NK-92 (cell line): ENCODE data around the gene UPK3B.
"Not testable (repeated sequence)": the region's sequence is repeated elsewhere in the genome, so short reads cannot be mapped to it uniquely, and the experiment has no call there.

Experiments
- DNase-seq: peaks from one replicate; lab custom pipeline; 2025; ENCODE audit not compliant: unreplicated experiment; lab: John Stamatoyannopoulos, UW

Gene UPK3B

DNA sequence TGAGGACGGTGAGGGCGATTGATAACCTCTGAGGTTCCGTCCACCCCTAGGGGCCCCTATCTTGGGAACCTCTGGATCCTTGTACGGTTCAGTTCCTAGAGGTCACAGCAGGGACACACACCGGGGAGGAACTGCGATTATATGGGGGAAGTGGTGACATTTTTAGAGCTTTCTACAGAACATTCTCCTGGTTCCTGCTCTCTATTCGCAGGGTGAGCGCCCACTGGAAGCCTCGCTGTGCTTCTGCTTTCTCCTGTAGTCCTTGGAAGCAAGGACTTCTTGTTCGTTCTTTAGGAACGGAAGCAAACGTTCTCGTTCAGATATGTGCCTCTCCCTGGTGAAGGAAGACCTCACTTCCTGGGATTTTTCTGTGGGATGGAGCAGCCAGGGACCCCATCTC lies 22.4 kb upstream of the UPK3B start:
- not testable (repeated sequence) for DNase-seq

DNA sequence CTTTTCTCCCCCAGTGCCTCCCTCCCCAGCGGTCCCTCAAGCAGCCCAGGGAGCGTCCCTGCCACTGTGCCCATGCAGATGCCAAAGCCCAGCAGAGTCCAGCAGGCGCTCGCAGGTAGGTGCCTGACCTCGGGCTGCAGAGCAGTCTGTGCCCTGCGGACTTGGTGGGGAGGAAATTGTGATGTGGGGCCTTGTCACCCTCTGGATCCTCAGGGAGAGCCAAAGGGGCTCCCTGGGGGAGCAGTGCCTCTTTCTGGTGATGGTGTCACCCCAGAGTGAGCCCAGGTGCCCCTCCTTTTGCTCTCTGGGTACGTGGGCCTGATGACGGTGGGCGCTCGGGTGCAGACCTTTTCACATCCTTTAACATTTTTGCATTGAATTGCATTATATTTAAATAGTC lies 18.2 kb upstream of the UPK3B start:
- not testable (repeated sequence) for DNase-seq

DNA sequence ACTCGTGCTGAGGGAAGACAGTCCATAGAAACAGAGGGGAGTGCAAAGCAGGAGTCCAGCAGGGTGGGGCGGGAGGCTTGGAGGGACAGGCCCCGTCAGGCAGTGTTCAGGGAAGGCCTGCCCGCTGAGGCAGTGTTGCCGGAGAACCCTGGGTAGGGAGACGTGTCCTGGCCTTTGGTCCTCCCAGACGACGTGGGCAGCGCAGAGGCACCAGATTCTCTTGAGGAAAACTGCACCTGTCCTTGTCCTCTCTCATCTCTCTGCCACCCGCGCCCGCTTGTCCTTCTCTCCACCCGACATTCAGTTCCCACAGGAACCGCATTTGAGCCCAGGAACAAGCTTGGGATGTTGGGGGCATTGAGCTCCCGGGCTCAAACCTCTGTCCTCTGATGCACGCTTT lies 14.6 kb upstream of the UPK3B start:
- not testable (repeated sequence) for DNase-seq

DNA sequence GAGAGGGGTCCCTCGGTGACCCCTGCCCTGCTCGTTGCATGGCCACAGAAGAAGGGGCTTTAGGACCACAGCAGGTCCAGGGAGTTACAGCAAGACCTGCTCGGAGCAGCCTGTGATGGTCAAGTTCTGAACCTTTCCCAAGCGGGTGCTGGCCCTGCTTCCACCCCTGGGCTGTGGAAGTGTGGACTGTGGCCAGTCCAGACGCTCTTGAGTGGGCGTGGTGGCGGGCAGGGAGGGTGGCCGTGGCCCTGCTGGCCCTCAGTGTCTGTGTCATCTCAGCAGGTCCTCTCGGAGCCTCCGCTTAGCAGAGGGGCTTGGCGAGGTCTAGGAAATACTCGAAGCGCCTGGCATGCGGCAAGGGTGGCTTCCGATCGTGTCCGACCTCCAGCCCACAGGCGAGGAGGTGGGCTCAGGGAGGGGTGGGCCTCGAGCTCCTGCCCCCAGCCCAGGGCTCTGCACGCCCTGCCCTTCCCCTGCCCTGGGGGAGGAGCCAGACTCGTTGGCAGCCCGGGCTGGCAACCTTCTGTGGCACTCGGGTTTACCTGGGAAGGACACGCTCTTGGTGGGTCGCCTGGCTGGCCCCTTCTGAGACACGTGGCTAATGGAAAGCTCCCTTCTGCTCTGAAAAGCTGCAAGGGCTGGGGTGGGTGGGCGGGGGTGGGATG lies 12.3 kb upstream of the UPK3B start:
- DNase-seq: not testable (repeated sequence)

DNA sequence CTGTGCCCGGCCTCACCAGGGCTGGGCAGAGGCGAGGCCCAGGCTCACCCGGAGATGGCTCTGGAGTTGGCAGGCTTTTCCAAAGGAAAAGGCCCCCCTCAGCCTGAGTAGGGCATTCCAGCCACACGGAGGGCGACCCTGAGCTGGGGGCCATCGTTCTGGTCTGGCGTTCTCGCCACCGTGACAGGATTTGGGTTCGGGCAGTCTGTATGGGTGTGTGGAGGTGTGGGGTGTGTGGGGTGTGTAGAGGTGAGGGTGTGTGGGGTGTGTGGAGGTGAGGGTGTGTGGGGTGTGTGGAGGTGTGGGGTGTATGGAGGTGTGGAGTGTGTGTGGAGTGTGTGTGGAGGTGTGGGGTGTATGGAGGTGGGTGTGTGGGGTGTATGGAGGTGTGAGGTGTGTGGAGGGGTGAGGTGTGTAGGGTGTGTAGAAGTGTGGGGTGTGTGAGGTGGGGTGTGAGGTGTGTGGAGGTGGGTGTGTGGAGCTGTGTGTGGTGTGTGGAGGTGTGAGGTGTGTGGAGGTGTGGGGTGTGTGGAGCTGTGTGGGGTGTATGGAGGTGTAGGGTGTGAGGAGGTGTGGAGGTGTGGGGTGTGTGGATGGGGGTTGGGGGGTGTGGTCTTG lies 11.7 kb upstream of the UPK3B start:
- not testable (repeated sequence) for DNase-seq

DNA sequence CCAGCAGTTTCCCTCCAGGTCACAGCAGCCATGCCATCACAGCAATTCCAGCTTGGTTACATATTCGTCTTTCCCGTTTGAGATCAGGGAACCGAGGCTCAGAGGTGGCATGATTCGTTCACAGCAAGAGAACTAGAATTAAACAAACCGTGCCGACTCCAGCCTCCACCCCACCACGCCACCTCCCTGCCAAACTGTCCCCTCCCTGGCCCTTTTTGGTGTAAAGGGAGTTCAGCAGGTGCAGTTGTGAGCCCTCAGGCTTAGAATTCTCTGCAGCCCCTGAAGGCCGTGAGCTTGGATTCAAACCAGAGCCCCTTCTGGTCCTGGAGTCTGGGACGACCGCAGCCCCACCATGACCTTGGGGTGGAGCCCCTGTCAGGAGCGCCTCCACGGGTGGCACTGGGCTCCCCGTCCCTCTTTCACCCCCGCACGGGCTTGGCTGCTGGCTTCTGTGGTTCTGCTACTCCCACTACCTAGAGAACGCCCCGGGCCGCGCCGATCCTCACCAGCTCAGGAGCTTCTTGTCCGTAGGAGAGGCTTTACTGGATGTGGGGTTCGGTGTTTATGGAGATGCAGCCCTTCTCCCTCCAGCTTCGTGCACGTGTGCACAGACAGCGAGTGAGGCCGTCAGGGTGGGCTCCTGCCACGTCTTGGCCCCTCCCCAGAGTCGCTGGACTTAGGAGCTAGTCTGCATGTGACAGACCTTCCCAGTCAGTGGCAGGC lies 11.0 kb upstream of the UPK3B start:
- DNase-seq: not testable (repeated sequence)

DNA sequence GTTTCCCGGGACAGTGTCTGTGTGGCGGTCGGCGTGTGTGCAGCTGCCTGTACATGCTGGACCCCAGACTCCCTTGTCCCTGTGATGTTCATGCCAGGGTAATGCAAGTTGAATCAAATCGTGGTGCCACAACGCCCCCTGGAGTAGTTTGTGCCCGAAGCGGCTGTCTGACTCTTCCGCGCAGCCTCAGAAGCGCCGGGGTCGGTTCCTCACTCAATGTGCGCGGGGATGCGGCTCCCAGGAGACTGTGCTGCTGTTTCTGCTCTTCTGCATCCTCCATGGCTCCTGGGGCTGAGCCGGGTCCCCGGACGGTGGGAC lies 10.5 kb upstream of the UPK3B start:
- not testable (repeated sequence) for DNase-seq

DNA sequence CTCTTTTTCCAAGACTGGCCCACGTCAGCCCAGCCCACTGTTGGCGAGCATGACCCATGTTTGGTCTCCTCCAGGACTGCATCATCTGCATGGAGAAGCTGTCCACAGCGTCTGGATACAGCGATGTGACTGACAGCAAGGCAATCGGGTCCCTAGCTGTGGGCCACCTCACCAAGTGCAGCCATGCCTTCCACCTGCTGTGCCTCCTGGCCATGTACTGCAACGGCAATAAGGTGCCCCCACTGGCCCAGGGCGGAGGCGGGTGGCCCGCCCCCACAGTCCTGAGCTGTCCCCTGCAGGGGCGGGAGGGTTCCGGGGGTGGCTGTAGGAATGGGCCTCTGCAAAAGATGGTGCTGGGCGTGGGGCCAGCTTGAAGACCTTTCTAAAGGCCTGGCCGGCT lies 8.1 kb upstream of the UPK3B start:
- DNase-seq: not testable (repeated sequence)

DNA sequence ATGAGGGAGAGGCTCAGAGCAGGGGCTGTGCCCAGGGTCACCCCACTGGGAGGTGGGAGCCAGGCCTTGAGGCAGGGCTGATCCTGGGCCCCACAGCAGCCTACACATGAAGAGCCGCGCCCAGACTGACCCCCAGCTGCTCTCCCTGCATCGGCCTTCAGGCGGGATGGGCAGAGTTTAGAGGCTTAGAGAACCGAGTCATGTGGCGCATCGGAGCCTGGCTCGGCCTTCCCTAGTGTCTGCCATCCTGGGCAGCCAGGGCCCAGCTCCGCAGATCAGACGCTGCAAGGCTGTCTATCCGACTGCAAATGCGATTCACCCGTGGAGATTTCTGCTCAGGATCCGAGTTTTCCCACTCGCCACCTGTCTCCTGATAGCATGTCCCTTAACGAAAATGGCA lies 7.5 kb upstream of the UPK3B start:
- DNase-seq: not testable (repeated sequence)

DNA sequence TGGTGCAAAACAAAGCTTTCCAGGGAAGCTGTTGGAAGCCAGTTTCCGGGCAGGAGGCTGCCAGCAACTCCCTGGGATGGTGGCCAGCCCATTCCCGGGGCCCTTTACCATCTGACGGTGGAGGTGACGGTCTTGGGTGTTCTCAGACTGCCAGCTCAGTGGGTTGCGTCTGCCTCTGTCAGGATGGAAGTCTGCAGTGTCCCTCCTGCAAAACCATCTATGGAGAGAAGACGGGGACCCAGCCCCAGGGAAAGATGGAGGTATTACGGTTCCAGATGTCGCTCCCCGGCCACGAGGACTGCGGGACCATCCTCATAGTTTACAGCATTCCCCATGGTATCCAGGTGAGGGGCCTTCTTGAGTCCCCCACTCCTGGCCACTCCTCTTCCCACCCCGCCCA lies 7.1 kb upstream of the UPK3B start:
- DNase-seq: not testable (repeated sequence)

DNA sequence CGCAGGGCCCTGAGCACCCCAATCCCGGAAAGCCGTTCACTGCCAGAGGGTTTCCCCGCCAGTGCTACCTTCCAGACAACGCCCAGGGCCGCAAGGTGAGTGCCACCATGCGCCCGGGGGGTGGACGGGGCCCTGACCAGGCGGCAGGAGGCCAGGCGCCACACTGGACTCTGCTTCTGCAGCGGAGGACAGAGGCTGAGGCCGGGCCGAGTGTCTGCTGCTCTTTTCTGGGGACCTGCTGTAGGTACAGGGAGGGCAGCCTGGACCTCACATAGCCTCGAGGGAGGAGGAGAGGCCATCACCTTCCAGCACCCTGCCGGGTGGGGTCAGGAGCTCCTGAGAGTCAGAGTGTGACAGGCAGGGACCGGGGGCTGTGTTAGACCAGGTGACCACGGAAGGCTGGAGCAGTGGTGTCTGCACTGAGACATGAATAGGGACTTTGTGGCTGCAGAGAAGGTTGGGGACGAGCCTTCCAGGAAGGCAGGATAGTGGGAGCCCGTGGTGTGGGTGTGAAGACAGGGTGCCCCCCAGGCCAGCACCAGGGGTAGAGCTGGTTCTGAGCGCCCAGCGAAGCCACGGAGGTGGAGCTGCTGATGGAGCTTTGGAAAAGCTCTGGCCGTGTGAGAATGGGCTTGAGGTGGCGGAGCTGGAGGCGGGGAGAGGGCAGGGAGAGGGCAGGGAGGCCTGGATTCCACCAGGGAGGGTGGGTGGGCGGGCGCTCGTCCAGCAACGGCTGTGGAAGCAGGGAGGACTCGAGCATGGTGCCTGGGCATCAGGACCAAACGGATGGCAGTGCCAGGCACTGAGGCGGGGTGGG lies 5.8 kb upstream of the UPK3B start:
- not testable (repeated sequence) for DNase-seq

DNA sequence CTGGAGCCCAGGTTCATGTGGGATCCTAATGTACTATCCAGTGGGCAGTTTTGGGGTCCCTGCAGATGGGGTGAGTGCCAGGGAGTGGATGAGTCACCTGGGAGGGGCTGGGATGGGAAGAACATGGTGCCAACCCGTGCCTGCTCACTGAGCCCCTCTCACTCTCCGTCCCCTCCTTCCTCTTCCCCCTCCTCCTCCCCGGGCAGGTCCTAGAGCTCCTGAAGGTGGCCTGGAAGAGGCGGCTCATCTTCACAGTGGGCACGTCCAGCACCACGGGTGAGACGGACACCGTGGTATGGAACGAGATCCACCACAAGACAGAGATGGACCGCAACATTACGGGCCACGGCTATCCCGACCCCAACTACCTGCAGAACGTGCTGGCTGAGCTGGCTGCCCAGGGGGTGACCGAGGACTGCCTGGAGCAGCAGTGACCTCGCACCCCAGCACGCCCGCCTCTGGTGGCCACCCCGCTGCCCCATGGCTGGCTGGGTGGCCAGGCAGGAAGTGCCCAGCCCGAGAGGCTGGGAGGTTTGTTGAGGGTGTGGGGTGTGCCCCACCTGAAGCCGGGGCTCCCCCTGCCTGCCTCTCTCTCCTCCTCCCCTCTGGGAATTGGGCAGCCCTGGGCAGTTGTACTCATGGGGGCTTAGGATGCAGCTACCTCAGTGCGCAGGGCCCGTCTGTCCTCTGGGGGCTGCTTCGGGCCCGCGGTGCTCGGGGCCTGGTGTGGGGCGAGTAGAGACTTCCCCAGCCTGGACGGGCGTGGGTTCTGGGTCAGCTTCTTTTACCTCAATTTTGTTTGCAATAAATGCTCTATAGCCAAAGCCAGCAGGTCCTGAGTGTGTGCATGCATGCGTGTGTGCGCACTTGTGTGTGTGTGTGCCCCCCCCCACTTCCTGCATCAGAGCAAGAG lies 4.9 kb upstream of the UPK3B start:
- DNase-seq: no peak

DNA sequence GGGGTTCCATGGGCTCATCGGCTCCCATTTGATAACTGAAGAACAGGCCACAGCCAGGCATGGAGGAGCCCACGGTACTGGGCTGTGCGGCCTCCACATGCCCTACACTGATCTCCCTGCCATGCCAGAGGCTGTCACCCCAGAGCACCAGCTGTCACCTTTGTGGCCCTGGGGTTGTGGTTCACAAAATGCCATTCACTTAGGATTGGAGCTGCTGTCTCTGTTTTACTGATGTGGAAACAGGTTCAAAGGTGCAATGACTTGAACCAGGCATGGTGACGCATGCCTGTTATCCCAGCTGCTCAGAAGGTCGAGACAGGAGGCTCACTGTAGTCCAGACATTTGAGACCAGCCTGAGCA lies 4.3 kb upstream of the UPK3B start:
- no peak for DNase-seq

DNA sequence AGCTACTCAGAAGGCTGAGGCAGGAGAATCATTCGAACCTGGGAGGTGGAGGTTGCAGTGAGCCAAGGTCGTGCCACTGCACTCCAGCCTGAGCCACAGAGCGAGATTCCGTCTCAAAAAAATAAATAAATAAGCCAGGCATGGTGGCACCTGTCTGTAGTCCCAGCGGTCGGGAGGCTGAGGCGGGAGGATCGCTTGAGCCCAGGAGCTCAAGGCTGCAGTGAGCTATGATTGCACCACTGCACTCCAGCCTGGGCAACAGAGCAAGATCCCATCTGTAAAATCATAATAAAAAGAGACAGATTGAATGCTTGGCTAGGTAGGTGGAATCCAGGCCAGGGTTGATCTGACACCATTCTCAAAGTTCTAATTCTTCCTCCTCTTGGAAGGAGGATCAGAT lies 3.7 kb upstream of the UPK3B start:
- DNase-seq: not testable (repeated sequence)

DNA sequence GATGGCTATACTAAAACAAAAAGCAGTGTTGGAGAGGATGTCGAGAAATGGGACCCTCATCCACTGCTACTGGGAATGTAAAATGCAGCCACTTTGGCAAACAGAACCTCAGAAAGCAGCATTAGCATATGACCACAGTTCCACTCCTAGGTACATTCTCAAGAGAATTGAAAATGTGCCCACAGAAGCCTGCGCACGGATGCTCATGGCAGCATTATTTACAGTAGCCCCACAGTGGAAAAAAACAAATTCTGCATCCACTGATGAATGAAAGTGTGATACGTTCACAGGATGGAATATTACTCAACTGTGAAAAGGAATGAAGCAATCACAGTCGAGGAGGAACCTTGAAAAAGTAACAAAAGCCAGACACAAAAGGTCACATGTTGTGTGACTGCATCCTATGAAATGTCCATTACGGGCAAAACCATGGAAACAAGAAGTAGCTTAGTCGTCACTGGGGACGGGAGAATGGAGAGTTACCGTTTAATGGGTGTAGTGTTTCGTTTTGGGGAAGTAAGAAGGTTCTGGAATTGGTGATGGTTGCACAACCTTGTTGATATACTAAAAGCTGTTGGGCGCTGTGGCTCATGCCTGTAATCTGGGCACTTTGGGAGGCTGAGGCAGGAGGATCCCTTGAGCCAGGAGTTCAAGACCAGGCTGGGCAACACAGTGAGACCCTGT lies 2.5 kb upstream of the UPK3B start:
- DNase-seq: no peak

DNA sequence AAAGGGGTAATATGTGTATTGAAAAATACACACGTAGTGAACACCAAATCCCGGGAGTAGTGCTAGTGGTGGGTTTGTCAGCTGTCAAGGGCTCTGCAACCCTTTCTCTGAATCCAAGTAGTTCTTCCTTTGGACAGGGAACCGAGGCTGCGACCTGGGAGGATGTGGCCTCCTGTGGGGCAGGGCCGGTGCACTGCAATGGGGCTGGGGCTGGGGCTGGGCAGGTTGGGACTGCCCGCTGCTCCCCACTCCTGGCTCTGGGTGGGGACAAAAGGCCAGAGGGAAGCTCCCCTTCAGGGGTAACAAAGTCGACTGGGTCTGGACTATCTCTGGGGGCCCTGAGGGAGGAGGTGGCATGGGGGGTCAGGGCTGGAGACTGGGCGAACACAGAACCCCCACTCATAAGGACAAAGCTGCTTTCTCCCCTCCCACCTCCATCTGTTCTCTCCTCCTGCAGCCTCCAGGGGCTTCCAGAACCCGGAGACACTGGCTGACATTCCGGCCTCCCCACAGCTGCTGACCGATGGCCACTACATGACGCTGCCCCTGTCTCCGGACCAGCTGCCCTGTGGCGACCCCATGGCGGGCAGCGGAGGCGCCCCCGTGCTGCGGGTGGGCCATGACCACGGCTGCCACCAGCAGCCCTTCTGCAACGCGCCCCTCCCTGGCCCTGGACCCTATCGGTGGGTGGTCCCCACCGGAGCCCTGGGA lies 1.0 kb downstream of the UPK3B start:
- not testable (repeated sequence) for DNase-seq

DNA sequence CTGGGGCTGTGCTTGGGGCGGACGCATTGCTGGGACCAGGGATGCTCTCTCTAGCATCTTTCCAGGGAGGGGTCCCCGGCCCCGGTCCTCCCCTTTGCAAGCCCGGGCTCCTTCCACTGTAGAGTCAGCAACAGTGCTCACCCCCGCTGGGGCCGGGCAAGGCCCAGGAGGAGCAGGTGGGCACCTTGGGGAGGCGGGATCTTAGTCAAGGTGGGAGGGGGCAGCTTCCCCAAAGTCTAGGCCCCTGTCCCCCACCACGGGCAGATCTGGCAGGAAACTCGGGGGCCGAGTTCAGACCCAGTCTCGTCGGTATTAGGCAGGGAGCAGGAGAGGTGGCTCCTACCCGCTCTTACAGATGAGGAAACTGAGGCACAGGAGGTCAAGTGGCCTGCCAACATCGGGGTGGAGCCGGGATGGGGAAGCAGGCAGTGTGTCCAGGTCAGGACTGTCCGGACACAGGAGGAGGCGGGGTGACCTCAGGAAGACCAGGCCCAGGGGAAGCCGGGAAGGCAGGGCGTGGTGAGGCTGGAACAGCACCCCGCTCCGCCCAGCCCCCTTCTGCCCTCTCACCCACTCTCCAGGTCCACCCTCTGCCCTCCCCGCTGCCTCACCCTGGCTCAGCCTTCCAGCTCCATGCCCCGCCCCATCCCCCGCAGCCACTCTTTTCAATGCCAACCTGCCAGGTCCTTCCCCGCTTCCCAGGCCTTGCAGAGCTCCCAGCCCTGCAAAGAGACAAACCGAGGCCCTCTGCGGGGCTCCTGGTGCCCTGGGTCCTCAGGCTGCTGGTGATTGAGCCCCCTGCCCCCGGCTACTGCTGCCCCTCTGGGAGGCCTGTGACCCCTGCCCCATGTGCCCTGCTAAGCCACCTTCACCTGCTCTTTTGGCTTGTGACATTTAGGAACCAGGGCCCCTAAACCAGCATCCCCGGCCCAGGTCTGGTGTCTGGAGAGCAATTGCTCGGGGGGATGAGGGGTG lies 1.8 kb downstream of the UPK3B start:
- not testable (repeated sequence) for DNase-seq
